Smooth muscle cell (in vitro differentiated cells): ENCODE measurements around the gene MINDY3. TPM values are rescaled to one million over a fixed set of nuclear protein-coding genes. Genes with fewer than 3 reads are reported as not detected.

Experiments
- DNase-seq: peaks from one replicate; lab custom pipeline; 2025; ENCODE audit not compliant: unreplicated experiment; lab: John Stamatoyannopoulos, UW
- H2AFZ ChIP-seq: fragments of 200-600 bp; sonication (generic); 2 replicates; pipeline ENCODE4 v1.6.0; 2016; ENCODE audit warnings: antibody characterized with exemption, low read depth, mild to moderate bottlenecking
- H3F3A ChIP-seq: fragments of 200-600 bp; sonication (generic); 2 replicates; pipeline ENCODE4 v1.6.0; 2017; ENCODE audit warnings: antibody characterized with exemption, low read depth
- H3K27ac ChIP-seq: fragments of 200-600 bp; sonication (generic); 2 replicates; pipeline ENCODE4 v1.5.1; 2016; ENCODE audit warnings: low read depth, mild to moderate bottlenecking
- H3K27me3 ChIP-seq: fragments of 200-600 bp; sonication (generic); 2 replicates; pipeline ENCODE4 v1.6.1; 2016; ENCODE audit warnings: low read depth, mild to moderate bottlenecking
- H3K36me3 ChIP-seq: fragments of 200-600 bp; sonication (generic); 2 replicates; pipeline ENCODE4 v1.5.1; 2016; ENCODE audit warnings: low read depth
- H3K4me1 ChIP-seq: fragments of 200-600 bp; sonication (generic); 2 replicates; pipeline ENCODE4 v1.5.1; 2016; ENCODE audit warnings: low read depth
- H3K4me2 ChIP-seq: fragments of 200-600 bp; sonication (generic); 2 replicates; pipeline ENCODE4 v1.6.0; 2016; ENCODE audit warnings: mild to moderate bottlenecking
- H3K4me3 ChIP-seq: fragments of 200-600 bp; sonication (generic); 2 replicates; pipeline ENCODE4 v1.5.1; 2016; ENCODE audit warnings: mild to moderate bottlenecking
- H3K79me2 ChIP-seq: fragments of 200-600 bp; sonication (generic); 2 replicates; pipeline ENCODE4 v1.6.0; 2016; ENCODE audit warnings: low read depth, mild to moderate bottlenecking
- H3K9ac ChIP-seq: fragments of 200-600 bp; sonication (generic); 2 replicates; pipeline ENCODE4 v1.6.0; 2016; ENCODE audit warnings: low read depth
- H3K9me3 ChIP-seq: fragments of 200-600 bp; sonication (generic); replicated peaks from 2 replicates; pipeline ENCODE4 v1.5.1; 2016; ENCODE audit warnings: low read depth
- H4K20me1 ChIP-seq: fragments of 200-600 bp; sonication (generic); 2 replicates; pipeline ENCODE4 v1.6.0; 2016; ENCODE audit warnings: low read depth
- WGBS: methylation state at CpG from one replicate; pipeline ENCODE4 v1.1.7; 2016; ENCODE audit warnings: low lambda C conversion rate; 5-methylcytosine and 5-hydroxymethylcytosine counted together
- polyA plus RNA-seq: library from polyadenylated mRNA; unstranded; fragments of >200 nt; fragmentation: Nextera tagmentation; extraction: Ambion mirVana; gene quantifications from 2 replicates; pipeline ENCODE4 v1.2.1, GENCODE V29; 2016
- total RNA-seq: library from RNA; depleted of rRNA; stranded (reverse); fragments of >200 nt; gene quantifications from 2 replicates; pipeline ENCODE4 v1.2.3, GENCODE V29; 2014
- TF ChIP-seq, protein P1 (sequence below): fragments of 200-600 bp; sonication (generic); IDR thresholded peaks from 2 replicates; pipeline ENCODE4 v1.5.1; 2017; ENCODE audit warnings: borderline replicate concordance, mild to moderate bottlenecking, antibody characterized with exemption; ENCODE audit not compliant: insufficient read depth, poor library complexity, severe bottlenecking

MINDY3 gene
- total and polyA plus RNA-seq, 2 experiments from 2014 or later, result 16.9 to 32.2 TPM

DNA sequence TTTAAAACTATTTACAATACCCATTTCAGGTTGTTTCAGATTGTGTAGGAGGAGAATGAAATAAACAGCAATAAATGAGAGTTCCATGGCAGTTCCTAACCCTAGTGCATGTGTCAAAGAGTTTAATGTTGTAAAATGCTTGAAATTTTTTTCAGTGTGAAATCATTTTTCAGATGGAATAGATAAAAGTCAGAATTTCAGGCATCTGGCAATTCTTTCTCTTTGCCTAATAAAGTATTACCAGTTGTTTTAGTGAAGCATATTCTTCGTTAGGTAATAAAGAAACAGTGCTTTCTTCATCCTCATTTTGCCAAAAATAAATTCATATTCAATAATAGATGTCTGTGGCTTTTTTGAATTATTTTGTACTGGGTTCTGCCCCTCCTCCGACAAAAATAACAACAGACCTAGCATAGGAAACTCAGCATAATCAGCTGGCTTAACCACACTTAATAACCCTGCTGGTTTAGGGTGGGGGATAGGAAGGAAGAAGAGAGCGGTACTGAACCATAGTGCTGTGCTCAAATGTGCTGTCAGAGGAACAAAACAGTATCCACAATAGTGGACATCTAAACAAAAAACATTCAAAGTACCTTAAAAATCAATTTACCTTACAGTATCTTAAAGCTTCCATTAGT lies 39.1 kb downstream of the MINDY3 start:
- Histone ChIP-seq H2AFZ (no peak overlapping the region), H3K4me1 (no peaks in the 10 kb centered on the region), H3K79me2 (no peaks in the 10 kb centered on the region), H3K9ac (no peak overlapping the region), H3K4me2 (no peak overlapping the region), H3K27me3 (no peaks in the 10 kb centered on the region), H3K27ac (no peak overlapping the region), H3K9me3 (no peaks in the 10 kb centered on the region), H3K4me3 (no peak overlapping the region), H3K36me3 (no peaks in the 10 kb centered on the region), H4K20me1 (no peaks in the 10 kb centered on the region), H3F3A (no peaks in the 10 kb centered on the region)
- TF ChIP-seq, protein P1, sequence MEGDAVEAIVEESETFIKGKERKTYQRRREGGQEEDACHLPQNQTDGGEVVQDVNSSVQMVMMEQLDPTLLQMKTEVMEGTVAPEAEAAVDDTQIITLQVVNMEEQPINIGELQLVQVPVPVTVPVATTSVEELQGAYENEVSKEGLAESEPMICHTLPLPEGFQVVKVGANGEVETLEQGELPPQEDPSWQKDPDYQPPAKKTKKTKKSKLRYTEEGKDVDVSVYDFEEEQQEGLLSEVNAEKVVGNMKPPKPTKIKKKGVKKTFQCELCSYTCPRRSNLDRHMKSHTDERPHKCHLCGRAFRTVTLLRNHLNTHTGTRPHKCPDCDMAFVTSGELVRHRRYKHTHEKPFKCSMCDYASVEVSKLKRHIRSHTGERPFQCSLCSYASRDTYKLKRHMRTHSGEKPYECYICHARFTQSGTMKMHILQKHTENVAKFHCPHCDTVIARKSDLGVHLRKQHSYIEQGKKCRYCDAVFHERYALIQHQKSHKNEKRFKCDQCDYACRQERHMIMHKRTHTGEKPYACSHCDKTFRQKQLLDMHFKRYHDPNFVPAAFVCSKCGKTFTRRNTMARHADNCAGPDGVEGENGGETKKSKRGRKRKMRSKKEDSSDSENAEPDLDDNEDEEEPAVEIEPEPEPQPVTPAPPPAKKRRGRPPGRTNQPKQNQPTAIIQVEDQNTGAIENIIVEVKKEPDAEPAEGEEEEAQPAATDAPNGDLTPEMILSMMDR, result no peak
- WGBS, result 79% methylated on average over 3 of the region's 3 CpGs
- no peak for DNase-seq

DNA sequence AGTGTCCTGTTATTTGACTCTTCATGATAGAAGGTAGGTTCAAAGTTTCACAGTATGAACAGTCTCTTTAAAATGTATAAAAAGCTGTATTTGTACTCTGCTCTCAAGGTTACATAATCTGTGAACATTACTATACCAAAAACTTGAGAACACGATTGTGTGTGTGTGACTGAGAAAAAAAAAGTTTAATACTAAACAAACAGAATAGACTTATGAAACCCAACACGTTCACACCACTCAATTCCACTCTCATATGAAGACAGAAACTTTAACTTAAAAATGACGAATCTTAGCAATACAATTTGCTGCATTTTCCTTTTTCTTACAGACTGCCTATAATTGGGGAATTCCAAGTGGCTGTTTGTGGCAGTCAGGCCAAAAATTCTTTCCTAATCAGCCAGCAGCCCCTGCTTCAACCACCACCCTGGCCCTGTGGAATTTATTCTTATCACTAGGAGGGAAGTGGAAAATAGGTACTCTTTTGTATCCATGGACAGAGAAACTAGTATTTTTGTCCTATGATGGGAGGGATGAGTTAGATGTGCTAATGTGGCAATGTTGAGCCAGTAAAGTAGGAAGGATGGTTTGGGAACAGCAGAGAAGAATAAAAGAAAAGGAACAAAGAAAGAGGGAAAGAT lies 42.8 kb downstream of the MINDY3 start:
- no peak overlapping the region for H2AFZ ChIP-seq
- no peaks in the 10 kb centered on the region for H3K4me1 ChIP-seq
- no peak overlapping the region for H3K27ac ChIP-seq
- H3K27me3 ChIP-seq, result no peaks in the 10 kb centered on the region
- H3F3A ChIP-seq, result no peaks in the 10 kb centered on the region
- 85% methylated on average over 3 of the region's 3 CpGs for WGBS
- TF ChIP-seq, protein P1, result no peak
- H4K20me1 ChIP-seq, result no peaks in the 10 kb centered on the region
- DNase-seq, result no peak
- H3K9ac ChIP-seq, result no peak overlapping the region
- H3K79me2 ChIP-seq, result no peaks in the 10 kb centered on the region
- H3K36me3 ChIP-seq, result no peaks in the 10 kb centered on the region
- no peak overlapping the region for H3K4me2 ChIP-seq
- no peak overlapping the region for H3K4me3 ChIP-seq
- H3K9me3 ChIP-seq, result no peaks in the 10 kb centered on the region

DNA sequence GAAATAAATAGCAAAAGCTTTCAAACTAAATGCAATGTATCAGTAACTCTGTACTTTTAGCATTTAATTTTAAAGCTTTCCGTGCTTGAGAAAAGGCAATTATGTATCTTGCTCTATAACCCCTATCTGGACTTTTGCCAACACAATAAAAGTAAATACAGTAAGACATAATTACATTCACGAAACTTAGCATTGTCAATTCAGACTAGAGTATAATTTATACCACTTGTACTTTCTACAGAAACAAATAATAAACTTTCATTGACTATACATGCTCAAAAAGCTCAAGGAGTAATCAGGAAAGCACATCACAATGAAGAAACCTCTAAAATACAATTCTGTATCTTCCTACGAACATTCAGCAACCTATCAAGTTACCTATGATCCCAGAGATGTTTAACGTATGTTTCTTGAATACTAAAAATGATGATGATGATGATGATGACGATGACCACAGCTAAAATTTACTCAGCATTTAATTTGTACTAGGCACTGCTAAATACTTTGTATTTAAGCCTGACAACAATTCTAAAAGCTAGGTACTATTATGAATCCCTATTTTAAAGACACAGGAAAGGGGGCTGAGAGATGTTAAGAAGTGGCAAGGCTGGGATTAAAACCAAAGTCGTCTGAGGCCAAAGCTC lies 44.9 kb downstream of the MINDY3 start:
- H3K4me2 ChIP-seq, result no peak overlapping the region
- no peaks in the 10 kb centered on the region for H3F3A ChIP-seq

More for the DNA sequence above, 44.9 kb downstream of the MINDY3 start:
- WGBS, result 94% methylated on average over 6 of the region's 6 CpGs
- H3K27me3 ChIP-seq, result no peaks in the 10 kb centered on the region
- H3K79me2 ChIP-seq, result no peaks in the 10 kb centered on the region
- no peaks in the 10 kb centered on the region for H4K20me1 ChIP-seq
- no peaks in the 10 kb centered on the region for H3K9me3 ChIP-seq
- TF ChIP-seq, protein P1, result no peak
- H3K27ac ChIP-seq, result no peak overlapping the region
- H3K4me3 ChIP-seq, result no peak overlapping the region
- no peak overlapping the region for H3K9ac ChIP-seq
- DNase-seq, result no peak
- no peaks in the 10 kb centered on the region for H3K36me3 ChIP-seq
- H2AFZ ChIP-seq, result no peak overlapping the region
- no peaks in the 10 kb centered on the region for H3K4me1 ChIP-seq
